Measurements from ENCODE around the gene MOCS3.

Gene MOCS3

DNA sequence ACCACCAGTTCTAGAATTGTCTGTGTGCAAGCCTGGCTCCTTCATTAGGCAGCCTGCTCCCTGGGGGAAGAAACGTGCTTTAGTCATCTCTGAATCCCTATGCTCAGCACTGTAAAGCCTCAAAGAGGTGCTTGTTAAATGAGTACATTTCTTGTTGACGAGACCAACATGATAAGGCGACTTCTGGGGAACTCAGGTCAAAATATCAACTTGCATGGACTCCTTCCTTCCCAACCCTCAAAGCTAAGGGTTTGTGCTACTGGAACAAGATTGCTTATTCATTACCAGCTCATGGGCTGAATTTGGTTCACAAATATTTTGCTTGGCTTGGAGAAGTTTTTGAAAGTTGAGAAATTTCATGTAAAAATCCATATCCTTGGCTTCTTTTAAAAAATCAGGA lies 53.7 kb downstream of the MOCS3 start:
- no peak for DNase-seq (ENCODE audit: low read depth)
